ENCODE measurements around the gene KDM4C. TPM values are rescaled to one million over a fixed set of nuclear protein-coding genes. Genes with fewer than 3 reads are reported as not detected.

The KDM4C gene
- total and polyA plus RNA-seq, 8 donors: 6.7 to 129 (median 79.9) TPM

DNA sequence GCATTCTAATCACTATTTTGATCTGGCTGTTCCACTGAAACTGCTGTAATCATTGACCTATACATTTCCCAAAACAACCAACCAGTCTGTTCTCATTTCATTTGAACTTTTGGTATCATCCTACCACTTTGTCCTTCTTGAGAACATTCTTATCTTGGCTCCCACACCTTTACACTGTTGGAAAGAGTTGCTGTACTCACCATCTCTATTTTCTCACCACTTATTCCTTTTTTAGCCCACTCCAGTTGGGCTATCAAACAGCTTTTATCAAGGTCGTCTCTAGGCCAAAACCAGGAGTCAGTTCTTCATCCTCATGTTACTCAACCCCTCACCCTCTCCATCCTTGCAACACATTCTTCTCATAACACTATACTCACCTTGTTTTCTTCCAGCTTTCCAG, 170.1 kb downstream of the KDM4C start:
- no peak for TF ChIP-seq EP300 (IDR thresholded peaks at IDR 0.05)
- TF ChIP-seq, protein P1, sequence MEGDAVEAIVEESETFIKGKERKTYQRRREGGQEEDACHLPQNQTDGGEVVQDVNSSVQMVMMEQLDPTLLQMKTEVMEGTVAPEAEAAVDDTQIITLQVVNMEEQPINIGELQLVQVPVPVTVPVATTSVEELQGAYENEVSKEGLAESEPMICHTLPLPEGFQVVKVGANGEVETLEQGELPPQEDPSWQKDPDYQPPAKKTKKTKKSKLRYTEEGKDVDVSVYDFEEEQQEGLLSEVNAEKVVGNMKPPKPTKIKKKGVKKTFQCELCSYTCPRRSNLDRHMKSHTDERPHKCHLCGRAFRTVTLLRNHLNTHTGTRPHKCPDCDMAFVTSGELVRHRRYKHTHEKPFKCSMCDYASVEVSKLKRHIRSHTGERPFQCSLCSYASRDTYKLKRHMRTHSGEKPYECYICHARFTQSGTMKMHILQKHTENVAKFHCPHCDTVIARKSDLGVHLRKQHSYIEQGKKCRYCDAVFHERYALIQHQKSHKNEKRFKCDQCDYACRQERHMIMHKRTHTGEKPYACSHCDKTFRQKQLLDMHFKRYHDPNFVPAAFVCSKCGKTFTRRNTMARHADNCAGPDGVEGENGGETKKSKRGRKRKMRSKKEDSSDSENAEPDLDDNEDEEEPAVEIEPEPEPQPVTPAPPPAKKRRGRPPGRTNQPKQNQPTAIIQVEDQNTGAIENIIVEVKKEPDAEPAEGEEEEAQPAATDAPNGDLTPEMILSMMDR (IDR thresholded peaks at IDR 0.05): no peak
- TF ChIP-seq POLR2A (IDR thresholded peaks at IDR 0.05): no peak
- TF ChIP-seq POLR2AphosphoS5 (IDR thresholded peaks at IDR 0.05): no peak
- Histone ChIP-seq H3K4me3 (no peak overlapping the region), H3K4me1 (peaks cover 22 to 69% (median 43%) of the 10 kb centered on the region in 4 donors), H3K36me3 (no peaks in the 10 kb centered on the region), H3K27ac (peak overlapping the region in 2 of 5 donors; percentile 38 to 67), H3K27me3 (no peaks in the 10 kb centered on the region), H3K9me3 (no peaks in the 10 kb centered on the region)
- intact Hi-C loops (cut with DNase I; ENCODE audit: low total_unique reads): no loop called here
- no peak for DNase-seq
- WGBS, 5 donors: 31 to 65% (median 53%) methylated on average over 1 of the region's 1 CpG

DNA sequence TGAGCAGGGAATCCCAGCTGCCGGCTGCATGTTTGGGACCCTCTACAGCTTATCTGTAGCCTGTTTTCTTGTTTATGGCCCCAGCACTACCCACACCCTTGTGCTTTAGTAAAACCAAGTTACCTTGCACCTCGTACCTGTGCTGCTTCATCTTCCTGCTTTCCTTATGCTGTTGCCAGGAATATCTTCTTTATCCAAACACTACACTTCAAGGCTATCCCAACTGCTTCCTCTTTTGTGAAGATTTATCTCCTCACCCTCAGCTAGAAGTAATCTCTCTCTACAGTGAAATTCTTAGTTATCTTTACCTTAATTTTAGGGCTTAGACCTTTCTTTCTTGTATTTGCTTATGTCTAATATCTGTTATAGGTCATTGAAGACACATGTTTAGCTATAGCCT, 171.1 kb downstream of the KDM4C start:
- Histone ChIP-seq H3K36me3 (no peaks in the 10 kb centered on the region), H3K4me3 (no peak overlapping the region), H3K27ac (peak overlapping the region in 1 of 5 donors; percentile 10), H3K4me1 (peaks cover 22 to 77% (median 49%) of the 10 kb centered on the region in 4 donors), H3K9me3 (no peaks in the 10 kb centered on the region), H3K27me3 (no peaks in the 10 kb centered on the region)
- DNase-seq: no peak
- 52 to 80% (median 73%) methylated on average over 2 of the region's 2 CpGs for WGBS, 5 donors
- intact Hi-C loops (cut with DNase I; ENCODE audit: low total_unique reads): no loop called here
- TF ChIP-seq POLR2A (IDR thresholded peaks at IDR 0.05): no peak
- no peak for TF ChIP-seq POLR2AphosphoS5 (IDR thresholded peaks at IDR 0.05)
- TF ChIP-seq, protein P1 (IDR thresholded peaks at IDR 0.05): no peak
- TF ChIP-seq EP300 (IDR thresholded peaks at IDR 0.05): no peak

DNA sequence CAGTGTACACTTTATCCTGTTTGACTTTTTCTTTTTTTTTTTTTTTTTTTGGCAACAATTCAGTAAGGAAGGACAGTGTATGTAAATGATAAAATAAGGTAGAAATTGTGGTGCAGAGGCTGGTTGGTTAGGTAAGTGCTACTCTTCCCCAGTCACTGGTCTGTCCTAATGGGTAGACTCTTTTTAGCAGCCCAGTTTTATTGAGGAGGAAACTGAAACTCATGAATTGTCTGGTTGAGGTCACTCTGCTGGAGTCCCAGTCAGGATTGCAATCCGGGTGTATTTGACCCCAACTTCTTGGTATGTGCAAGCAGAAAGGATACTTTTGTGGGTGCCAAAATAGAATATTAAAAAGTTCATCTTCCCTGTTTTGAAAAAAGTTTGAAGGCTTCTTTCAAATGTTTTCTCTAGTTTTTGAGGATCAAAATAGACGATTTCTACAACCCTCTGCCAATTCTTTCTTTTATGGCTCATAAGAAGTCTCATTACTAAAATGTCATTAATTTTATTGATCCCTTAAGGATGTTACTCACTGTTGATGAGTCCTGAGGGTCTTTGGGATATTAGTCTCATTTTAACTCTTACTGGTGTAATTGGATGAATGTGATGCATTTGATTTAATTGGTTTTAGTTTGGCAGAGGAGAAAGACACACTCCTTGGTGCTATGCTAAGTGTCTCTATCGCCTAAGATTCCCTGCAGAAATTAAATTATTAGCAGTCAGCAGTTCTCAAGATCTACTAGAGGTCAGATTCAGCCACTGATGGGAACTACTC, 171.9 kb downstream of the KDM4C start:
- 64 to 73% (median 68%) methylated on average over 3 of the region's 3 CpGs for WGBS, 5 donors

DNA sequence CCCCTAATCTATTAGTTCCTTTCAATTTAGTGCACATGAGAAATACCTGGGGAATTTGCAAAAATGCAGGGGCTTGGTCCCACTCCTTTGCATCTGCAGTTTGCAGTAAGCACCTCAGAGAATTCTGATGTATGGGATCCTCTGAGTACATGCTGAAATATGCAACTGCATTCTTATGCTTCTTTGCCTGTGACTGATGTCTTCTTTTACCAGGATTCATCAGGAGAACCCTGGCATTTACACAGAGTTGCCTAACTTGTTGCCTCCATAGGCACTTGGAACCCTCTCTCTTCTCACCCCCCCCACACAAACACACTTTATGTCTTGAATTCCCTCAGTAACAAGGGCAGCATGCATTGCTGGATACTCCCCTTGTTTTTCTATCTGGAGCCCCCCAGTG, 173.1 kb downstream of the KDM4C start:
- intact Hi-C loops (cut with DNase I; ENCODE audit: low total_unique reads): no loop called here
- no peaks in the 10 kb centered on the region for H3K27me3 ChIP-seq
- H3K36me3 ChIP-seq: no peaks in the 10 kb centered on the region
- H3K27ac ChIP-seq: no peak overlapping the region
- no peak for DNase-seq
- peaks cover 6 to 61% (median 35%) of the 10 kb centered on the region in 4 donors for H3K4me1 ChIP-seq
- TF ChIP-seq EP300 (IDR thresholded peaks at IDR 0.05) (no peak), POLR2A (IDR thresholded peaks at IDR 0.05) (no peak), POLR2AphosphoS5 (IDR thresholded peaks at IDR 0.05) (no peak)
- TF ChIP-seq, protein P1 (IDR thresholded peaks at IDR 0.05): no peak
- H3K4me3 ChIP-seq: no peak overlapping the region
- H3K9me3 ChIP-seq: no peaks in the 10 kb centered on the region

More for the DNA sequence above, 171.9 kb downstream of the KDM4C start:
- TF ChIP-seq POLR2A (IDR thresholded peaks at IDR 0.05) (no peak), POLR2AphosphoS5 (IDR thresholded peaks at IDR 0.05) (no peak), EP300 (IDR thresholded peaks at IDR 0.05) (no peak)
- TF ChIP-seq, protein P1 (IDR thresholded peaks at IDR 0.05): no peak
- no peaks in the 10 kb centered on the region for H3K27me3 ChIP-seq
- H3K36me3 ChIP-seq: no peaks in the 10 kb centered on the region
- H3K4me1 ChIP-seq: peaks cover 15 to 69% (median 46%) of the 10 kb centered on the region in 4 donors
- intact Hi-C loops (cut with DNase I; ENCODE audit: low total_unique reads): no loop called here
- DNase-seq: no peak
- H3K4me3 ChIP-seq: no peak overlapping the region
- H3K27ac ChIP-seq: peak overlapping the region in 1 of 5 donors; percentile 10
- no peaks in the 10 kb centered on the region for H3K9me3 ChIP-seq
